PC-3 (cell line): ENCODE measurements around the gene OR1D2. TPM values are rescaled to one million over a fixed set of nuclear protein-coding genes. Genes with fewer than 3 reads are reported as not detected.
"Not testable (repeated sequence)": the region's sequence is repeated elsewhere in the genome, so short reads cannot be mapped to it uniquely, and the experiment has no call there.

Experiments used
- ATAC-seq: fragments of 200-7000 bp; cut with Tn5 transposase; 2 replicates; pipeline ENCODE4 v1.9.1; 2020; ENCODE audit warnings: mild to moderate bottlenecking, moderate library complexity
- Bru-seq: library from RNA; stranded (reverse); fragments of 400-500 nt; gene quantifications from one replicate; lab custom pipeline; 2021; lab: Mats Ljungman, UMichigan
- BruChase-seq, 2 experiments: library from RNA; stranded (reverse); fragments of 400-500 nt; gene quantifications; one replicate each; lab custom pipeline; 2021; lab: Mats Ljungman, UMichigan
- BruUV-seq: library from RNA; stranded (reverse); fragments of 400-500 nt; replicated peaks from 2 replicates; lab custom pipeline; 2021; lab: Mats Ljungman, UMichigan
- CTCF ChIA-PET: fragments of 300-600 bp; sonication (Branson Sonifier 250); formaldehyde crosslinking; loops from one replicate; lab custom pipeline; 2022; ENCODE audit warnings: antibody characterized with exemption; lab: Charles Lee
- POLR2A ChIA-PET: fragments of 300-600 bp; sonication (Branson Sonifier 250); formaldehyde crosslinking; loops from one replicate; lab custom pipeline; 2022; ENCODE audit warnings: antibody characterized with exemption; ENCODE audit not compliant: unreplicated experiment; lab: Charles Lee
- DNase-seq: peaks from one replicate; pipeline ENCODE4 v3.0.0-alpha.2; 2015
- H2AFZ ChIP-seq: fragments of 300-600 bp; sonication (generic); 2 replicates; pipeline ENCODE4 v1.6.0; 2016; ENCODE audit warnings: antibody characterized with exemption, low read length
- H3F3A ChIP-seq: fragments of 300-600 bp; sonication (generic); one replicate; pipeline ENCODE4 v1.6.0; 2017; ENCODE audit warnings: antibody characterized with exemption, low read length, control low read depth, mild to moderate bottlenecking; ENCODE audit not compliant: unreplicated experiment
- H3K27ac ChIP-seq: fragments of 300-600 bp; sonication (generic); 2 replicates; pipeline ENCODE4 v1.5.1; 2016; ENCODE audit warnings: mild to moderate bottlenecking, low read length
- H3K27me3 ChIP-seq: fragments of 300-600 bp; sonication (generic); 2 replicates; pipeline ENCODE4 v1.6.1; 2016; ENCODE audit warnings: low read length, mixed read lengths
- H3K36me3 ChIP-seq: fragments of 300-600 bp; sonication (generic); 2 replicates; pipeline ENCODE4 v1.6.1; 2016; ENCODE audit warnings: low read depth, mixed run types, low read length, mixed read lengths
- H3K4me1 ChIP-seq: fragments of 300-600 bp; sonication (generic); 2 replicates; pipeline ENCODE4 v1.5.1; 2016; ENCODE audit warnings: low read length; ENCODE audit not compliant: insufficient read depth
- H3K4me2 ChIP-seq: fragments of 300-600 bp; sonication (generic); 2 replicates; pipeline ENCODE4 v1.6.0; 2016; ENCODE audit warnings: low read length
- H3K4me3 ChIP-seq: fragments of 300-600 bp; sonication (generic); 2 replicates; pipeline ENCODE4 v1.5.1; 2016; ENCODE audit warnings: mild to moderate bottlenecking, low read length, mixed read lengths
- H3K79me2 ChIP-seq: fragments of 300-600 bp; sonication (generic); 2 replicates; pipeline ENCODE4 v1.6.1; 2017; ENCODE audit warnings: low read length, mixed read lengths
- H3K9ac ChIP-seq: fragments of 300-600 bp; sonication (generic); 2 replicates; pipeline ENCODE4 v1.6.0; 2016; ENCODE audit warnings: mild to moderate bottlenecking, low read length
- H3K9me2 ChIP-seq: fragments of 300-600 bp; sonication (generic); replicated peaks from 2 replicates; pipeline ENCODE4 v1.6.1; 2016; ENCODE audit warnings: mixed run types, low read length, mixed read lengths
- H3K9me3 ChIP-seq: fragments of 300-600 bp; sonication (generic); 2 replicates; pipeline ENCODE4 v1.6.1; 2016; ENCODE audit warnings: low read length, mixed read lengths
- H4K20me1 ChIP-seq: fragments of 300-600 bp; sonication (generic); 2 replicates; pipeline ENCODE4 v1.6.1; 2016; ENCODE audit warnings: low read length, mixed read lengths
- EZH2 ChIP-seq: fragments of 300-600 bp; sonication (generic); IDR thresholded peaks from one replicate; pipeline ENCODE4 v1.6.1; 2017; ENCODE audit warnings: antibody characterized with exemption, mild to moderate bottlenecking, low read length; ENCODE audit not compliant: unreplicated experiment
- EZH2phosphoT487 ChIP-seq: fragments of 300-600 bp; sonication (generic); IDR thresholded peaks from 2 replicates; pipeline ENCODE4 v1.6.1; 2018; ENCODE audit warnings: mild to moderate bottlenecking, antibody characterized with exemption, low read length, borderline replicate concordance
- intact Hi-C: fragments of 100-400 bp; cut with micrococcal nuclease; formaldehyde crosslinking; loops from 2 replicates; pipeline ENCODE4 v1.9.0; 2023
- long read RNA-seq: library from polyadenylated mRNA; unstranded; transcript quantifications from one replicate; pipeline ENCODE4 v2.0.0, GENCODE V29; 2021; ENCODE audit not compliant: unreplicated experiment
- total RNA-seq: library from RNA; depleted of rRNA; stranded (reverse); fragments of >200 nt; gene quantifications from 2 replicates; pipeline ENCODE4 v1.2.3, GENCODE V29; 2014; rRNA removed
- TF ChIP-seq, protein P1 (sequence below): fragments of 300-600 bp; sonication (generic); conservative IDR thresholded peaks from 2 replicates; pipeline ENCODE4 v1.5.1; 2017; ENCODE audit warnings: antibody characterized with exemption, low read depth, mild to moderate bottlenecking, low read length

The OR1D2 gene
- total RNA-seq = not detected in 2 replicates
- not detected for Bru-seq, nascent RNA
- not detected for BruChase-seq, experiment 1, labeled RNA remaining after a 6-hour chase
- not detected for BruChase-seq, experiment 2, labeled RNA remaining after a 2-hour chase
- long read RNA-seq = 0 reads

DNA sequence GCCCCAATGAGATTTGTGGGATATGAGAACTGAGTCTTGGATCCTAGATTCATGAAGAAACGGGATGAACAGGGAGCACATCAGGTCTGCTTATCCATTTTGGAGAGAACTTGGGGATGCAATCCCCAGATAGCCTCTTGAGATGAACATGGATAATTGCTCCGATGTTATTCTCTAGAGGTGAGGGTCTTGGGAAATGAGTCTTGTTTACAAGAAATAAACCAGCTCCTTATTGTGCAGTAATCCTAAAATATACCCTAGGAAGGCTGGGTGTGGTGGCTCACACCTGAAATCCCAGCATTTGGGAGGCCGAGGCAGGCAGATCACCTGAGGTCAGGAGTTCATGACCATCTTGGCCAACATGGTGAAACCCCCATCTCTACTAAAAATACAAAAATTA, at the start of gene OR1D2:
TSS of gene OR1D2 (minus strand) at position 101 of the 400 bp plus-strand sequence. CDS start 11,426 bp downstream, outside the sequence.
- BruUV-seq = no TSS peak

DNA sequence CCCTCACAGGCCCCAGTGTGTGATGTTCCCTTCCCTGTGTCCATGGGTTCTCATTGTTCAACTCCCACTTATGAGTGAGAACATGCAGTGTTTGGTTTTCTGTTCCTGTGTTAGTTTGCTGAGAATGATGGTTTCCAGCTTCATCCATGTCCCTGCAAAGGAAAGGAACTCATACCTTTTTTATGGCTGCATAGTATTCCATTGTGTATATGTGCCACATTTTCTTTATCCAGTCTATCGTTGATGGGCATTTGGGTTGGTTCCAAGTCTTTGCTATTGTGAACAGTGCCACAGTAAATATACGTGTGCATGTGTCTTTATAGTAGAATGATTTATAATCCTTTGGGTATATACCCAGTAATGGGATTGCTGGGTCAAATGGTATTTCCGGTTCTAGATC, 33.3 kb upstream of the OR1D2 start:
- CTCF ChIA-PET, BruUV-seq: not testable (repeated sequence)

More for the DNA sequence above, at the start of gene OR1D2:
- Histone ChIP-seq H3K9me2 (no peaks in the 10 kb centered on the region), H3K9ac (no peak within 1 kb of the TSS), H3K4me3 (no peak within 1 kb of the TSS), H3K4me1 (no peaks in the 10 kb centered on the region), H3K79me2 (no peaks in the 10 kb centered on the region), H3K36me3 (no peaks in the 10 kb centered on the region), H3K27me3 (peaks cover 40% of the 10 kb centered on the region), H3K4me2 (no peak within 1 kb of the TSS), H3F3A (no peaks in the 10 kb centered on the region), H2AFZ (no peak within 1 kb of the TSS), H3K27ac (no peak within 1 kb of the TSS), H3K9me3 (no peaks in the 10 kb centered on the region), H4K20me1 (no peaks in the 10 kb centered on the region)
- ATAC-seq = no peak
- no peak for DNase-seq
- TF ChIP-seq EZH2 = no peak
- no peak for TF ChIP-seq EZH2phosphoT487
- TF ChIP-seq, protein P1, sequence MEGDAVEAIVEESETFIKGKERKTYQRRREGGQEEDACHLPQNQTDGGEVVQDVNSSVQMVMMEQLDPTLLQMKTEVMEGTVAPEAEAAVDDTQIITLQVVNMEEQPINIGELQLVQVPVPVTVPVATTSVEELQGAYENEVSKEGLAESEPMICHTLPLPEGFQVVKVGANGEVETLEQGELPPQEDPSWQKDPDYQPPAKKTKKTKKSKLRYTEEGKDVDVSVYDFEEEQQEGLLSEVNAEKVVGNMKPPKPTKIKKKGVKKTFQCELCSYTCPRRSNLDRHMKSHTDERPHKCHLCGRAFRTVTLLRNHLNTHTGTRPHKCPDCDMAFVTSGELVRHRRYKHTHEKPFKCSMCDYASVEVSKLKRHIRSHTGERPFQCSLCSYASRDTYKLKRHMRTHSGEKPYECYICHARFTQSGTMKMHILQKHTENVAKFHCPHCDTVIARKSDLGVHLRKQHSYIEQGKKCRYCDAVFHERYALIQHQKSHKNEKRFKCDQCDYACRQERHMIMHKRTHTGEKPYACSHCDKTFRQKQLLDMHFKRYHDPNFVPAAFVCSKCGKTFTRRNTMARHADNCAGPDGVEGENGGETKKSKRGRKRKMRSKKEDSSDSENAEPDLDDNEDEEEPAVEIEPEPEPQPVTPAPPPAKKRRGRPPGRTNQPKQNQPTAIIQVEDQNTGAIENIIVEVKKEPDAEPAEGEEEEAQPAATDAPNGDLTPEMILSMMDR = no peak
- POLR2A ChIA-PET = no interaction called here
- CTCF ChIA-PET = no interaction called here
- intact Hi-C loops = no loop called here

GRCh38 chr17:3127451-3127850, 23.2 kb upstream of the OR1D2 start, which contains the start of gene OR1G1:
Gene OR1G1, minus strand, starts transcription at chr17:3127551. Its CDS starts 0 bp downstream, at chr17:3127551.
- DNase-seq (no peak), ATAC-seq (no peak)
- H3K9me3 ChIP-seq = no peaks in the 10 kb centered on the region
- no peaks in the 10 kb centered on the region for H4K20me1 ChIP-seq
- intact Hi-C loops = no loop called here
- H3K27me3 ChIP-seq = peaks cover 64% of the 10 kb centered on the region
- no peaks in the 10 kb centered on the region for H3K4me1 ChIP-seq
- no peaks in the 10 kb centered on the region for H3K9me2 ChIP-seq
- no peak within 1 kb of the TSS for H2AFZ ChIP-seq
- no peaks in the 10 kb centered on the region for H3K79me2 ChIP-seq
- ChIA-PET CTCF (no interaction called here), POLR2A (no interaction called here)
- no peaks in the 10 kb centered on the region for H3K36me3 ChIP-seq
- H3K4me3 ChIP-seq = no peak within 1 kb of the TSS
- no peak within 1 kb of the TSS for H3K27ac ChIP-seq
- BruUV-seq = no TSS peak
- H3K4me2 ChIP-seq = no peak within 1 kb of the TSS
- H3F3A ChIP-seq = no peaks in the 10 kb centered on the region
- H3K9ac ChIP-seq = no peak within 1 kb of the TSS
- TF ChIP-seq, protein P1 = no peak
- no peak for TF ChIP-seq EZH2
- TF ChIP-seq EZH2phosphoT487 = no peak

More for the DNA sequence above, 33.3 kb upstream of the OR1D2 start:
- ATAC-seq, H3K9me3 ChIP-seq, H3K4me1 ChIP-seq, H4K20me1 ChIP-seq, H3K36me3 ChIP-seq, H3K4me2 ChIP-seq, DNase-seq, H3K79me2 ChIP-seq, POLR2A ChIA-PET, H3F3A ChIP-seq, H3K27ac ChIP-seq, H3K9me2 ChIP-seq, intact Hi-C loops, H3K4me3 ChIP-seq, H2AFZ ChIP-seq, H3K9ac ChIP-seq: not testable (repeated sequence)
- peaks cover 13% of the 10 kb centered on the region; the same call in 1 of the 2 replicates for H3K27me3 ChIP-seq

- H3K79me2 ChIP-seq, H3K9me3 ChIP-seq, H3K4me2 ChIP-seq, H3K9ac ChIP-seq, H3K4me3 ChIP-seq, H3K4me1 ChIP-seq, DNase-seq, H2AFZ ChIP-seq, POLR2A ChIA-PET, H3K36me3 ChIP-seq, H3K27me3 ChIP-seq, H4K20me1 ChIP-seq, BruUV-seq, intact Hi-C loops, CTCF ChIA-PET, H3F3A ChIP-seq, ATAC-seq, H3K27ac ChIP-seq, H3K9me2 ChIP-seq: not testable (repeated sequence)
Measured at GRCh38 chr17:3073850-3074249, 30.4 kb downstream of the OR1D2 start.

- BruUV-seq, POLR2A ChIA-PET: not testable (repeated sequence)
Measured at GRCh38 chr17:3065192-3065591, 39.0 kb downstream of the OR1D2 start.

More at GRCh38 chr17:3065192-3065591, 39.0 kb downstream of the OR1D2 start:
- DNase-seq, H2AFZ ChIP-seq, H3K27me3 ChIP-seq, H4K20me1 ChIP-seq, intact Hi-C loops, H3K4me2 ChIP-seq, H3F3A ChIP-seq, ATAC-seq, H3K79me2 ChIP-seq, CTCF ChIA-PET, H3K36me3 ChIP-seq, H3K4me1 ChIP-seq, H3K27ac ChIP-seq, H3K9ac ChIP-seq, H3K9me3 ChIP-seq, H3K4me3 ChIP-seq, H3K9me2 ChIP-seq: not testable (repeated sequence)
